ENCODE data around the gene WSB1.
"Not testable (repeated sequence)": the region's sequence is repeated elsewhere in the genome, so short reads cannot be mapped to it uniquely, and the experiment has no call there.

Gene WSB1

GRCh38 chr17:27279132-27279531, 14.8 kb upstream of the WSB1 start:
- H2BK5ac ChIP-seq (ENCODE audit: low read depth, low read length, poor library complexity, severe bottlenecking); H4K91ac ChIP-seq (ENCODE audit: low read length); H3K9ac ChIP-seq (ENCODE audit: low read length); H3K36me3 ChIP-seq (ENCODE audit: control insufficient read depth in 1 of 2, insufficient read depth in 2 of 2, low read depth in 1 of 2, low read length in 2 of 2); H3K23ac ChIP-seq (ENCODE audit: low read length in 2 of 2); H2BK15ac ChIP-seq (ENCODE audit: low read depth, poor library complexity, severe bottlenecking); H3K9me3 ChIP-seq (ENCODE audit: control insufficient read depth, low read length); H3K18ac ChIP-seq (ENCODE audit: low read depth in 1 of 2, low read length in 2 of 2); H3K79me1 ChIP-seq (replicated peaks; ENCODE audit: low read length, poor library complexity, severe bottlenecking); H3K14ac ChIP-seq (ENCODE audit: low read length in 2 of 2); H3K4ac ChIP-seq (ENCODE audit: low read depth in 1 of 2, low read length in 2 of 2); H3K4me3 ChIP-seq (ENCODE audit: insufficient read depth in 1 of 2, low read depth in 1 of 2, low read length in 2 of 2); H3K4me2 ChIP-seq (ENCODE audit: low read length, poor library complexity, severe bottlenecking); H2AK5ac ChIP-seq (ENCODE audit: low read length, severe bottlenecking); H2AFZ ChIP-seq (ENCODE audit: low read depth, low read length); H3K4me1 ChIP-seq (ENCODE audit: control insufficient read depth, insufficient read depth, low read depth, low read length); H2BK120ac ChIP-seq (ENCODE audit: low read depth, low read length); H4K8ac ChIP-seq (ENCODE audit: low read length); H3K27me3 ChIP-seq (ENCODE audit: control insufficient read depth in 1 of 2, insufficient read depth in 1 of 2, low read length in 2 of 2); DNase-seq; H2BK12ac ChIP-seq (ENCODE audit: low read length in 2 of 2); H3K27ac ChIP-seq (ENCODE audit: low read length, poor library complexity, severe bottlenecking): not testable (repeated sequence)
- 85% methylated on average over 2 of the region's 3 CpGs for WGBS

GRCh38 chr17:27280527-27280926, 13.4 kb upstream of the WSB1 start:
- no peak for DNase-seq
- Histone ChIP-seq H2AK5ac (ENCODE audit: low read length, severe bottlenecking) (no peak overlapping the region), H2BK15ac (ENCODE audit: low read depth, poor library complexity, severe bottlenecking) (no peak overlapping the region), H3K18ac (ENCODE audit: low read depth in 1 of 2, low read length in 2 of 2) (no peak overlapping the region), H2AFZ (ENCODE audit: low read depth, low read length) (no peak overlapping the region), H3K36me3 (ENCODE audit: control insufficient read depth in 1 of 2, insufficient read depth in 2 of 2, low read depth in 1 of 2, low read length in 2 of 2) (no peaks in the 10 kb centered on the region), H2BK120ac (ENCODE audit: low read depth, low read length) (no peak overlapping the region), H3K79me1 (replicated peaks; ENCODE audit: low read length, poor library complexity, severe bottlenecking) (no peaks in the 10 kb centered on the region), H4K91ac (ENCODE audit: low read length) (no peak overlapping the region), H4K8ac (ENCODE audit: low read length) (no peak overlapping the region), H2BK5ac (ENCODE audit: low read depth, low read length, poor library complexity, severe bottlenecking) (no peak overlapping the region), H3K9me3 (ENCODE audit: control insufficient read depth, low read length) (no peaks in the 10 kb centered on the region), H2BK12ac (ENCODE audit: low read length in 2 of 2) (no peak overlapping the region), H3K14ac (ENCODE audit: low read length in 2 of 2) (no peak overlapping the region), H3K27ac (ENCODE audit: low read length, poor library complexity, severe bottlenecking) (no peak overlapping the region), H3K9ac (ENCODE audit: low read length) (no peak overlapping the region), H3K4ac (ENCODE audit: low read depth in 1 of 2, low read length in 2 of 2) (no peak overlapping the region), H3K23ac (ENCODE audit: low read length in 2 of 2) (no peak overlapping the region), H3K4me1 (ENCODE audit: control insufficient read depth, insufficient read depth, low read depth, low read length) (no peaks in the 10 kb centered on the region), H3K4me3 (ENCODE audit: insufficient read depth in 1 of 2, low read depth in 1 of 2, low read length in 2 of 2) (no peak overlapping the region), H3K4me2 (ENCODE audit: low read length, poor library complexity, severe bottlenecking) (no peak overlapping the region), H3K27me3 (ENCODE audit: control insufficient read depth in 1 of 2, insufficient read depth in 1 of 2, low read length in 2 of 2) (peaks cover 0 to 6% of the 10 kb centered on the region in 2 experiments)
- WGBS: 89% methylated on average over 9 of the region's 10 CpGs

GRCh38 chr17:27281438-27281837, 12.5 kb upstream of the WSB1 start:
- Histone ChIP-seq H3K14ac (ENCODE audit: low read length in 2 of 2) (no peak overlapping the region), H2BK5ac (ENCODE audit: low read depth, low read length, poor library complexity, severe bottlenecking) (no peak overlapping the region), H3K79me1 (replicated peaks; ENCODE audit: low read length, poor library complexity, severe bottlenecking) (no peaks in the 10 kb centered on the region), H3K4me2 (ENCODE audit: low read length, poor library complexity, severe bottlenecking) (no peak overlapping the region), H3K27me3 (ENCODE audit: control insufficient read depth in 1 of 2, insufficient read depth in 1 of 2, low read length in 2 of 2) (peaks cover 0 to 6% of the 10 kb centered on the region in 2 experiments), H3K27ac (ENCODE audit: low read length, poor library complexity, severe bottlenecking) (no peak overlapping the region), H2AK5ac (ENCODE audit: low read length, severe bottlenecking) (no peak overlapping the region), H3K23ac (ENCODE audit: low read length in 2 of 2) (no peak overlapping the region), H2AFZ (ENCODE audit: low read depth, low read length) (no peak overlapping the region), H3K9ac (ENCODE audit: low read length) (no peak overlapping the region), H3K4me3 (ENCODE audit: insufficient read depth in 1 of 2, low read depth in 1 of 2, low read length in 2 of 2) (no peak overlapping the region), H3K36me3 (ENCODE audit: control insufficient read depth in 1 of 2, insufficient read depth in 2 of 2, low read depth in 1 of 2, low read length in 2 of 2) (no peaks in the 10 kb centered on the region), H3K4ac (ENCODE audit: low read depth in 1 of 2, low read length in 2 of 2) (no peak overlapping the region), H3K9me3 (ENCODE audit: control insufficient read depth, low read length) (no peaks in the 10 kb centered on the region), H3K4me1 (ENCODE audit: control insufficient read depth, insufficient read depth, low read depth, low read length) (no peaks in the 10 kb centered on the region), H4K91ac (ENCODE audit: low read length) (no peak overlapping the region), H2BK12ac (ENCODE audit: low read length in 2 of 2) (no peak overlapping the region), H4K8ac (ENCODE audit: low read length) (no peak overlapping the region), H3K18ac (ENCODE audit: low read depth in 1 of 2, low read length in 2 of 2) (no peak overlapping the region), H2BK120ac (ENCODE audit: low read depth, low read length) (no peak overlapping the region), H2BK15ac (ENCODE audit: low read depth, poor library complexity, severe bottlenecking) (no peak overlapping the region)
- 96% methylated on average over 3 of the region's 3 CpGs for WGBS
- no peak for DNase-seq

- no peak overlapping the region for H3K18ac ChIP-seq (ENCODE audit: low read depth in 1 of 2, low read length in 2 of 2)
- no peak overlapping the region for H2BK15ac ChIP-seq (ENCODE audit: low read depth, poor library complexity, severe bottlenecking)
- WGBS: 100% methylated on average over 1 of the region's 1 CpG
- no peak for DNase-seq
- no peaks in the 10 kb centered on the region for H3K79me1 ChIP-seq (replicated peaks; ENCODE audit: low read length, poor library complexity, severe bottlenecking)
- no peak overlapping the region for H2AFZ ChIP-seq (ENCODE audit: low read depth, low read length)
- H4K8ac ChIP-seq (ENCODE audit: low read length): no peak overlapping the region
- no peaks in the 10 kb centered on the region for H3K4me1 ChIP-seq (ENCODE audit: control insufficient read depth, insufficient read depth, low read depth, low read length)
- H2BK120ac ChIP-seq (ENCODE audit: low read depth, low read length): no peak overlapping the region
- no peaks in the 10 kb centered on the region for H3K9me3 ChIP-seq (ENCODE audit: control insufficient read depth, low read length)
- H3K14ac ChIP-seq (ENCODE audit: low read length in 2 of 2): no peak overlapping the region
- no peak overlapping the region for H2BK5ac ChIP-seq (ENCODE audit: low read depth, low read length, poor library complexity, severe bottlenecking)
- no peak overlapping the region for H3K4ac ChIP-seq (ENCODE audit: low read depth in 1 of 2, low read length in 2 of 2)
- no peak overlapping the region for H3K23ac ChIP-seq (ENCODE audit: low read length in 2 of 2)
- no peak overlapping the region for H3K4me3 ChIP-seq (ENCODE audit: insufficient read depth in 1 of 2, low read depth in 1 of 2, low read length in 2 of 2)
- H3K9ac ChIP-seq (ENCODE audit: low read length): no peak overlapping the region
- H3K36me3 ChIP-seq (ENCODE audit: control insufficient read depth in 1 of 2, insufficient read depth in 2 of 2, low read depth in 1 of 2, low read length in 2 of 2): no peaks in the 10 kb centered on the region
- H2BK12ac ChIP-seq (ENCODE audit: low read length in 2 of 2): no peak overlapping the region
- no peak overlapping the region for H3K4me2 ChIP-seq (ENCODE audit: low read length, poor library complexity, severe bottlenecking)
- no peak overlapping the region for H3K27ac ChIP-seq (ENCODE audit: low read length, poor library complexity, severe bottlenecking)
- H3K27me3 ChIP-seq (ENCODE audit: control insufficient read depth in 1 of 2, insufficient read depth in 1 of 2, low read length in 2 of 2): peaks cover 0 to 6% of the 10 kb centered on the region in 2 experiments
- H4K91ac ChIP-seq (ENCODE audit: low read length): no peak overlapping the region
- H2AK5ac ChIP-seq (ENCODE audit: low read length, severe bottlenecking): no peak overlapping the region
Observed at GRCh38 chr17:27282054-27282551, 11.8 kb upstream of the WSB1 start.

All from mesenchymal stem cell (in vitro differentiated cells and primary cell).